ENCODE results near the gene NLRP9. TPM values are rescaled to one million over a fixed set of nuclear protein-coding genes. Genes with fewer than 3 reads are reported as not detected.

Gene NLRP9
- total RNA-seq, 1 experiment from 2014 or later: not detected

DNA sequence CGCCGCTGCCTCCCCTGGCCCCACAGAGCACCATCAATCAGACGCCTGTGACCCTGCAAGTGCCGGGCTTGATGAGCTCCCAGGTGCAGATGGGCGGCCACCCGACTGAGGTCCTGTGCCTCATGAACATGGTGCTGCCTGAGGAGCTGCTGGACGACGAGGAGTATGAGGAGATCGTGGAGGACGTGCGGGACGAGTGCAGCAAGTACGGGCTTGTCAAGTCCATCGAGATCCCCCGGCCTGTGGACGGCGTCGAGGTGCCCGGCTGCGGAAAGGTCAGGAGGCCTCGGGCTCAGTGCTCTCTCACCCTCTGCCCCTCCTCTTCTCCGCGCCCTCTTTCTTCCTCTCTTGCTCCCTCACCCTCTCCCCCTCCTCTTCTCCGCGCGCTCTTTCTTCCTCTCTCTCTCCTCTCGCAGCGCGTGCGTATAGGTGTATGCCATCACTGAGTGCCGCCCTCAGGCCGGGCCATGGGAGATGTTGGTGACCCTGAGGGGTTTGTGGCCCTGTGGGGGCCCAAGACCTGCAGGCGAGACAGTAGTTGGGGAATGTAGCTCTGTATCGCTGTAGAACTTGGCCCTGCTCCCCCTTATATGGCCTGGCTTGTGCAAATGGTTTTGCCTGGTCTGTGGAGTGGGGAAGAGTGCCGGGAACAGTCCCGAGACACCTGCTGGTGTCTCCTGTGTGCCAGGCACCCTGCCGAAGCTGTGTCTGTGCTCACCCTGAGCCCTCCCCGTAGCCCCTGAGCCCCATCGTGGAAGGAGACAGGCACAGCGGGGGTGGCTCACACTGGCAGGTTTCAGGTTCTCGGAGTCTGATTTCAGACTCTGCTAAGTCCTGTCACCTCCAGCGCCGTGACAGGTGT, 68.6 kb downstream of the NLRP9 start:
- intact Hi-C loops (cut with micrococcal nuclease): no loop called here
- Histone ChIP-seq H4K20me1 (ENCODE audit: insufficient read depth) (peaks cover 14% of the 10 kb centered on the region; the same call in 1 of the 2 replicates), H3K4me3 (replicated peaks in 1 of 2; ENCODE audit: low read depth in 1 of 2, low read length in 2 of 2) (no peak overlapping the region), H3K4me2 (ENCODE audit: low read length) (no peak overlapping the region), H3K36me3 (ENCODE audit: control insufficient read depth in 1 of 2, insufficient read depth in 2 of 2, low read length in 2 of 2) (peaks cover 31 to 49% of the 10 kb centered on the region in 2 experiments), H2AFZ (ENCODE audit: low read depth, low read length, poor library complexity, severe bottlenecking) (no peak overlapping the region), H3K9me3 (ENCODE audit: control insufficient read depth in 1 of 2, insufficient read depth in 1 of 2, low read depth in 1 of 2, low read length in 2 of 2) (no peaks in the 10 kb centered on the region), H3K9me2 (ENCODE audit: insufficient read depth) (no peaks in the 10 kb centered on the region), H3K4me1 (ENCODE audit: control insufficient read depth in 1 of 2, insufficient read depth in 2 of 2, low read length in 2 of 2) (peaks cover 7 to 49% of the 10 kb centered on the region in 2 experiments), H3K27ac (ENCODE audit: low read depth, low read length) (no peak overlapping the region; the same call in 1 of the 2 replicates), H3K79me2 (ENCODE audit: insufficient read depth, low read length) (peaks cover 95% of the 10 kb centered on the region), H3K27me3 (ENCODE audit: insufficient read depth, low read length) (no peaks in the 10 kb centered on the region), H3K9ac (ENCODE audit: low read length) (no peak overlapping the region)
- TF ChIP-seq POLR2AphosphoS5 (IDR thresholded peaks at IDR 0.05; ENCODE audit: low read depth, low read length) (no peak), RAD21 (IDR thresholded peaks at IDR 0.05; ENCODE audit: low read depth) (no peak), ZFX (IDR thresholded peaks at IDR 0.05) (no peak), YY1 (IDR thresholded peaks at IDR 0.05; ENCODE audit: extremely low read depth, insufficient replicate concordance, low read depth, low read length) (no peak), FOSL1 (IDR thresholded peaks at IDR 0.05; ENCODE audit: low read depth) (no peak), ELF1 (IDR thresholded peaks at IDR 0.05; ENCODE audit: borderline replicate concordance, low read depth) (no peak), CEBPB (IDR thresholded peaks at IDR 0.05; ENCODE audit: low read depth) (no peak), EZH2phosphoT487 (IDR thresholded peaks at IDR 0.05; ENCODE audit: borderline replicate concordance) (no peak), MAX (IDR thresholded peaks at IDR 0.05) (no peak)
- TF ChIP-seq, protein P1, sequence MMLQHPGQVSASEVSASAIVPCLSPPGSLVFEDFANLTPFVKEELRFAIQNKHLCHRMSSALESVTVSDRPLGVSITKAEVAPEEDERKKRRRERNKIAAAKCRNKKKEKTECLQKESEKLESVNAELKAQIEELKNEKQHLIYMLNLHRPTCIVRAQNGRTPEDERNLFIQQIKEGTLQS (IDR thresholded peaks at IDR 0.05): no peak
- TF ChIP-seq, protein P2, sequence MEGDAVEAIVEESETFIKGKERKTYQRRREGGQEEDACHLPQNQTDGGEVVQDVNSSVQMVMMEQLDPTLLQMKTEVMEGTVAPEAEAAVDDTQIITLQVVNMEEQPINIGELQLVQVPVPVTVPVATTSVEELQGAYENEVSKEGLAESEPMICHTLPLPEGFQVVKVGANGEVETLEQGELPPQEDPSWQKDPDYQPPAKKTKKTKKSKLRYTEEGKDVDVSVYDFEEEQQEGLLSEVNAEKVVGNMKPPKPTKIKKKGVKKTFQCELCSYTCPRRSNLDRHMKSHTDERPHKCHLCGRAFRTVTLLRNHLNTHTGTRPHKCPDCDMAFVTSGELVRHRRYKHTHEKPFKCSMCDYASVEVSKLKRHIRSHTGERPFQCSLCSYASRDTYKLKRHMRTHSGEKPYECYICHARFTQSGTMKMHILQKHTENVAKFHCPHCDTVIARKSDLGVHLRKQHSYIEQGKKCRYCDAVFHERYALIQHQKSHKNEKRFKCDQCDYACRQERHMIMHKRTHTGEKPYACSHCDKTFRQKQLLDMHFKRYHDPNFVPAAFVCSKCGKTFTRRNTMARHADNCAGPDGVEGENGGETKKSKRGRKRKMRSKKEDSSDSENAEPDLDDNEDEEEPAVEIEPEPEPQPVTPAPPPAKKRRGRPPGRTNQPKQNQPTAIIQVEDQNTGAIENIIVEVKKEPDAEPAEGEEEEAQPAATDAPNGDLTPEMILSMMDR (IDR thresholded peaks at IDR 0.05 in 2 of 3, conservative IDR thresholded peaks at IDR 0.05 in 1 of 3; ENCODE audit: borderline replicate concordance in 1 of 3, insufficient read depth in 1 of 3, low read depth in 2 of 3, low read length in 2 of 3): no peak
- no TSS peak for BruUV-seq (replicated peaks)
- ATAC-seq: no peak
- ChIA-PET CTCF (no interaction called here), RAD21 (ENCODE audit: low non-redundant PET in 1 of 2, low total read pairs in 2 of 2, uncharacterized antibody in 2 of 2, unreplicated experiment in 2 of 2) (no interaction called here), POLR2A (no interaction called here)
- DNase-seq (ENCODE audit: low read depth, low spot score): no peak
